DOHH2 (cell line): ENCODE measurements around the gene CFAP157.

Source experiments
- CTCF ChIP-seq: fragments of 200-600 bp; sonication (generic); IDR thresholded peaks from one replicate; pipeline ENCODE4 v1.5.1; 2014; ENCODE audit warnings: antibody characterized with exemption, mild to moderate bottlenecking, low read depth, low read length; ENCODE audit not compliant: poor library complexity, severe bottlenecking
- EZH2phosphoT487 ChIP-seq: fragments of 200-600 bp; sonication (generic); IDR thresholded peaks from 2 replicates; pipeline ENCODE4 v1.6.1; 2017; ENCODE audit warnings: borderline replicate concordance, mild to moderate bottlenecking, antibody characterized with exemption, low read length, moderate library complexity, mixed read lengths

DNA sequence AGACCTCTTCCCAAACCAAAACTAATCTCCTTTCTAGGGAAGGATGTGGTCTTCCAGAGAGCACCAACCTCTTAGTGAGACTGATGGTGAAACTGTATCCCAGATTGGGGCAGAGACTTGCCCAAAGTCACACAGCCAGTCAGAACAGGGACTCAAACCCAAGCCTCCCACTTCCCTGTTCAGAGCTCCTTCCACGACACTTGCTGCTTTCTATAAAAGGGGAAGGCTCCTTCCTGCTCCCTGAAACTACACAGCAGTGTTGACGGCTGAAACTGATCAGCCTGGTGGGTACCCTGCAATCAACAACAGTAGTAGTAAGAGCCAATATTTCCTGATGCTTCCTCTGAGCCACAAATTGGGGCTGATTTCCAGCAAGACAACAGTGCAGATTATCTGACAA lies 26.8 kb downstream of the CFAP157 start:
- TF ChIP-seq CTCF (no peak), EZH2phosphoT487 (no peak)
